MG63 (cell line): Measurements from ENCODE around the gene CLNK. TPM values are rescaled to one million over a fixed set of nuclear protein-coding genes. Genes with fewer than 3 reads are reported as not detected.
A peak's percentile ranks its signal among the peaks of the same experiment; 100 is the strongest.

Experiments
- DNase-seq: peaks from one replicate; pipeline ENCODE4 v3.0.0-alpha.2; 2020
- H3K27me3 ChIP-seq: fragments of 250-450 bp; sonication (Bioruptor Pico); 2 replicates; pipeline ENCODE4 v1.5.1; 2020; ENCODE audit warnings: mild to moderate bottlenecking, moderate library complexity
- H3K36me3 ChIP-seq: fragments of 250-450 bp; sonication (Bioruptor Pico); 2 replicates; pipeline ENCODE4 v1.5.1; 2020; ENCODE audit warnings: mild to moderate bottlenecking, moderate library complexity
- H3K4me3 ChIP-seq: fragments of 250-450 bp; sonication (Bioruptor Pico); 2 replicates; pipeline ENCODE4 v1.5.1; 2020; ENCODE audit warnings: mild to moderate bottlenecking, moderate library complexity
- H3K9me3 ChIP-seq: fragments of 250-450 bp; sonication (Bioruptor Pico); 2 replicates; pipeline ENCODE4 v1.5.1; 2020; ENCODE audit warnings: mild to moderate bottlenecking, moderate library complexity
- total RNA-seq: library from RNA; depleted of rRNA; stranded (reverse); fragments of >200 nt; shearing (Covaris generic); gene quantifications from 2 replicates; pipeline ENCODE4 v1.2.3, GENCODE V29; 2014; ENCODE audit warnings: low replicate concordance

The CLNK gene
- total RNA-seq, 1 experiment from 2014 or later: not detected

GRCh38 chr4:10608501-10609219 is 75.9 kb downstream of the CLNK start:
- no peak for DNase-seq
- Histone ChIP-seq H3K27me3 (no peaks in the 10 kb centered on the region), H3K4me3 (no peak overlapping the region)

GRCh38 chr4:10607206-10607605 is 77.4 kb downstream of the CLNK start:
- DNase-seq: no peak
- no peaks in the 10 kb centered on the region for H3K27me3 ChIP-seq
- H3K36me3 ChIP-seq: no peaks in the 10 kb centered on the region
- H3K9me3 ChIP-seq: no peaks in the 10 kb centered on the region
- no peak overlapping the region for H3K4me3 ChIP-seq

More at GRCh38 chr4:10608501-10609219, 75.9 kb downstream of the CLNK start:
- Histone ChIP-seq H3K9me3 (no peaks in the 10 kb centered on the region), H3K36me3 (no peaks in the 10 kb centered on the region)

- Histone ChIP-seq H3K4me3 (no peak overlapping the region), H3K36me3 (no peaks in the 10 kb centered on the region), H3K9me3 (no peaks in the 10 kb centered on the region), H3K27me3 (no peaks in the 10 kb centered on the region)
- DNase-seq: no peak
Measured at GRCh38 chr4:10606483-10607155, 77.9 kb downstream of the CLNK start.

GRCh38 chr4:10605746-10606482 is 78.7 kb downstream of the CLNK start:
- Histone ChIP-seq H3K27me3 (no peaks in the 10 kb centered on the region), H3K36me3 (no peaks in the 10 kb centered on the region), H3K9me3 (no peaks in the 10 kb centered on the region), H3K4me3 (no peak overlapping the region)
- peak; percentile 75 for DNase-seq

GRCh38 chr4:10605031-10605430 is 79.5 kb downstream of the CLNK start:
- Histone ChIP-seq H3K36me3 (no peaks in the 10 kb centered on the region), H3K27me3 (no peaks in the 10 kb centered on the region), H3K4me3 (no peak overlapping the region), H3K9me3 (no peaks in the 10 kb centered on the region)
- DNase-seq: no peak

- H3K9me3 ChIP-seq: no peaks in the 10 kb centered on the region
- H3K36me3 ChIP-seq: no peaks in the 10 kb centered on the region
- no peaks in the 10 kb centered on the region for H3K27me3 ChIP-seq
- no peak for DNase-seq
- H3K4me3 ChIP-seq: no peak overlapping the region
Measured at GRCh38 chr4:10599574-10599973, 85.0 kb downstream of the CLNK start.

- Histone ChIP-seq H3K9me3 (no peaks in the 10 kb centered on the region), H3K36me3 (no peaks in the 10 kb centered on the region), H3K4me3 (no peak overlapping the region), H3K27me3 (no peaks in the 10 kb centered on the region)
- no peak for DNase-seq
Measured at GRCh38 chr4:10598829-10599228, 85.7 kb downstream of the CLNK start.

GRCh38 chr4:10596586-10597290 is 87.8 kb downstream of the CLNK start:
- no peak overlapping the region for H3K4me3 ChIP-seq
- H3K27me3 ChIP-seq: no peaks in the 10 kb centered on the region
- DNase-seq: no peak
- H3K9me3 ChIP-seq: no peaks in the 10 kb centered on the region
- no peaks in the 10 kb centered on the region for H3K36me3 ChIP-seq

- H3K9me3 ChIP-seq: no peaks in the 10 kb centered on the region
- H3K27me3 ChIP-seq: no peaks in the 10 kb centered on the region
- H3K4me3 ChIP-seq: no peak overlapping the region
- H3K36me3 ChIP-seq: no peaks in the 10 kb centered on the region
- no peak for DNase-seq
Measured at GRCh38 chr4:10593130-10593529, 91.4 kb downstream of the CLNK start.

- H3K27me3 ChIP-seq: no peaks in the 10 kb centered on the region
- no peak overlapping the region for H3K4me3 ChIP-seq
- no peaks in the 10 kb centered on the region for H3K36me3 ChIP-seq
- DNase-seq: no peak
- H3K9me3 ChIP-seq: no peaks in the 10 kb centered on the region
Measured at GRCh38 chr4:10590896-10591295, 93.7 kb downstream of the CLNK start.

GRCh38 chr4:10589799-10590198 is 94.8 kb downstream of the CLNK start:
- Histone ChIP-seq H3K4me3 (no peak overlapping the region), H3K36me3 (no peaks in the 10 kb centered on the region), H3K9me3 (no peaks in the 10 kb centered on the region), H3K27me3 (no peaks in the 10 kb centered on the region)
- no peak for DNase-seq

- DNase-seq: no peak
- H3K27me3 ChIP-seq: no peaks in the 10 kb centered on the region
- H3K36me3 ChIP-seq: no peaks in the 10 kb centered on the region
- no peaks in the 10 kb centered on the region for H3K9me3 ChIP-seq
- H3K4me3 ChIP-seq: no peak overlapping the region
Measured at GRCh38 chr4:10589321-10589720, 95.2 kb downstream of the CLNK start.

GRCh38 chr4:10587697-10588096 is 96.9 kb downstream of the CLNK start:
- Histone ChIP-seq H3K9me3 (no peaks in the 10 kb centered on the region), H3K4me3 (no peak overlapping the region), H3K27me3 (no peaks in the 10 kb centered on the region), H3K36me3 (no peaks in the 10 kb centered on the region)
- DNase-seq: no peak

- Histone ChIP-seq H3K9me3 (no peaks in the 10 kb centered on the region), H3K27me3 (no peaks in the 10 kb centered on the region), H3K4me3 (no peak overlapping the region), H3K36me3 (no peaks in the 10 kb centered on the region)
- no peak for DNase-seq
Measured at GRCh38 chr4:10587296-10587695, 97.3 kb downstream of the CLNK start.

- H3K27me3 ChIP-seq: no peaks in the 10 kb centered on the region
- peak; percentile 31 for DNase-seq
- H3K36me3 ChIP-seq: no peaks in the 10 kb centered on the region
- H3K9me3 ChIP-seq: no peaks in the 10 kb centered on the region
- H3K4me3 ChIP-seq: peak overlapping the region; percentile 22
Measured at GRCh38 chr4:10584042-10584441, 100.5 kb downstream of the CLNK start.

GRCh38 chr4:10582951-10583350 is 101.6 kb downstream of the CLNK start:
- Histone ChIP-seq H3K9me3 (no peaks in the 10 kb centered on the region), H3K27me3 (no peaks in the 10 kb centered on the region), H3K4me3 (no peak overlapping the region), H3K36me3 (no peaks in the 10 kb centered on the region)
- no peak for DNase-seq
